Measurements from ENCODE around the gene ENKD1. TPM values are rescaled to one million over a fixed set of nuclear protein-coding genes. Genes with fewer than 3 reads are reported as not detected.

ENKD1 gene
- total and polyA plus RNA-seq, 2 of the 4 experiments (the other 2 are of a cell fraction), result 2.9 to 6.3 TPM

GRCh38 chr16:67644038-67644437, 22.5 kb downstream of the ENKD1 start:
- dilution Hi-C loops (cut with HindIII; ENCODE audit: low sequenced_read_pairs, unreplicated experiment), result no loop called here
- intact Hi-C loops (cut with micrococcal nuclease), result loop anchor here (1.0 to 5.0 kb wide), 4 partner anchors 37 to 123 kb away; partner anchors contain the start of gene CTCF
- H3K36me3 ChIP-seq (ENCODE audit: control insufficient read depth, insufficient read depth, low read length), result peaks cover 3% of the 10 kb centered on the region; the same call in 1 of the 2 replicates
- H2AK9ac ChIP-seq (replicated peaks; ENCODE audit: low read depth, low read length, poor library complexity), result no peak overlapping the region
- peaks cover 5% of the 10 kb centered on the region; the same call in 1 of the 2 replicates for H3K4me1 ChIP-seq (ENCODE audit: control insufficient read depth, insufficient read depth, low read length)
- H2BK5ac ChIP-seq (ENCODE audit: low read depth, low read length, poor library complexity, severe bottlenecking), result no peak overlapping the region
- no peak overlapping the region for H3K56ac ChIP-seq (ENCODE audit: extremely low read depth, insufficient read depth, low read length)
- ChIA-PET POLR2A (ENCODE audit: unreplicated experiment) (no interaction called here), CTCF (interaction anchor here (2.9 kb wide), 1 partner anchor 123 kb away, joined by 9 read pairs; no protein-coding TSS in a partner anchor)
- H4K91ac ChIP-seq (ENCODE audit: insufficient read depth, low read depth, low read length), result no peak overlapping the region
- no peak overlapping the region for H3K4ac ChIP-seq (ENCODE audit: low read depth, low read length)
- H3K14ac ChIP-seq (replicated peaks; ENCODE audit: low read depth, low read length), result no peak overlapping the region
- no peak overlapping the region for H3K18ac ChIP-seq (ENCODE audit: low read depth, low read length)
- no peak overlapping the region for H2AK5ac ChIP-seq (ENCODE audit: low read depth, low read length)
- H2BK120ac ChIP-seq (ENCODE audit: low read depth, low read length), result no peak overlapping the region
- no peak overlapping the region for H2AFZ ChIP-seq (replicated peaks; ENCODE audit: low read length, poor library complexity)
- no peaks in the 10 kb centered on the region for H3K9me1 ChIP-seq (ENCODE audit: insufficient read depth, low read length)
- in situ Hi-C loops (cut with MboI; ENCODE audit: low sequenced_read_pairs), result no loop called here
- peaks cover 45% of the 10 kb centered on the region for H3K27me3 ChIP-seq (ENCODE audit: control insufficient read depth, insufficient read depth, low read length)
- WGBS, 2 experiments (ENCODE audit: extremely low coverage in 2 of 2, insufficient read length in 1 of 2), result 92% methylated on average over 2 of the region's 9 CpGs; no CpG with 5 or more reads in 1 of the 2 experiments
- no peak overlapping the region for H3K4me3 ChIP-seq (ENCODE audit: insufficient read depth, low read depth, low read length)
- no peak overlapping the region for H3K4me2 ChIP-seq (ENCODE audit: low read depth, low read length)
- H4K5ac ChIP-seq (ENCODE audit: low read depth, low read length), result no peak overlapping the region
- H3K27ac ChIP-seq (ENCODE audit: insufficient read depth, low read length), result no peak overlapping the region
- H4K20me1 ChIP-seq (ENCODE audit: insufficient read depth, low read length), result peaks cover 5% of the 10 kb centered on the region
- BruUV-seq (replicated peaks), result no TSS peak
- H2BK20ac ChIP-seq (ENCODE audit: low read depth, low read length), result no peak overlapping the region
- H3K79me1 ChIP-seq (ENCODE audit: low read depth in 1 of 2, low read length in 2 of 2), result no peaks in the 10 kb centered on the region
- ATAC-seq (ENCODE audit: low read depth) (no peak), DNase-seq (no peak)
- no peak overlapping the region for H2BK15ac ChIP-seq (ENCODE audit: low read depth, low read length)
- H4K8ac ChIP-seq (ENCODE audit: low read depth in 2 of 2, low read length in 2 of 2), result no peak overlapping the region
- no peaks in the 10 kb centered on the region for H3K9me3 ChIP-seq (ENCODE audit: control insufficient read depth, insufficient read depth, low read length)
- no peak overlapping the region for H3K23ac ChIP-seq (ENCODE audit: low read depth, low read length)
- H3K9ac ChIP-seq (ENCODE audit: low read depth, low read length), result no peak overlapping the region
- TF ChIP-seq FOS (IDR thresholded peaks at IDR 0.05; ENCODE audit: low read depth, low read length) (no peak), MAFK (IDR thresholded peaks at IDR 0.05; ENCODE audit: low read depth, low read length) (no peak), RAD21 (IDR thresholded peaks at IDR 0.05; ENCODE audit: low read length) (no peak), USF2 (IDR thresholded peaks at IDR 0.05; ENCODE audit: low read depth, low read length) (no peak), MXI1 (IDR thresholded peaks at IDR 0.05; ENCODE audit: borderline replicate concordance, low read depth, low read length) (no peak), BHLHE40 (IDR thresholded peaks at IDR 0.05; ENCODE audit: low read depth, low read length) (no peak), POLR2A (IDR thresholded peaks at IDR 0.05; ENCODE audit: low read depth, low read length) (no peak), RFX5 (IDR thresholded peaks at IDR 0.05; ENCODE audit: low read depth, low read length) (no peak), RCOR1 (IDR thresholded peaks at IDR 0.05; ENCODE audit: insufficient replicate concordance, low read length) (no peak), SMC3 (IDR thresholded peaks at IDR 0.05; ENCODE audit: low read depth, low read length) (no peak), NFE2L2 (IDR thresholded peaks at IDR 0.05; ENCODE audit: low read depth, low read length) (no peak), ELK1 (IDR thresholded peaks at IDR 0.05; ENCODE audit: borderline replicate concordance, low read depth, low read length) (no peak), MAZ (IDR thresholded peaks at IDR 0.05; ENCODE audit: borderline replicate concordance, low read depth, low read length) (no peak), CHD1 (IDR thresholded peaks at IDR 0.05; ENCODE audit: low read depth, low read length) (no peak), CTCF (conservative IDR thresholded peaks at IDR 0.05; ENCODE audit: low read depth, low read length) (no peak), CEBPB (IDR thresholded peaks at IDR 0.05; ENCODE audit: low read depth, low read length) (no peak)
